GM12878 (cell line): Measurements from ENCODE around the gene MT1E.

Source experiments
- CEBPB ChIP-seq, 2 experiments: fragments of 150-350 bp in 1 of 2; IDR thresholded peaks; 2 replicates each; pipeline ENCODE4 v1.6.1; 2012 to 2014; ENCODE audit warnings: low read depth in 2 of 2, low read length in 2 of 2, borderline replicate concordance in 1 of 2, inconsistent platforms in 1 of 2
- EZH2 ChIP-seq: IDR thresholded peaks from 2 replicates; pipeline ENCODE4 v1.6.1; 2012; ENCODE audit warnings: low read depth, mild to moderate bottlenecking, control low read depth, inconsistent platforms, low read length, borderline replicate concordance; ENCODE audit not compliant: control insufficient read depth
- MXI1 ChIP-seq: fragments of 150-350 bp; IDR thresholded peaks from 2 replicates; pipeline ENCODE4 v1.6.1; 2011; ENCODE audit warnings: low read depth, mild to moderate bottlenecking, inconsistent platforms, low read length, improper control_type of control experiment
- POLR2A ChIP-seq: IDR thresholded peaks from 2 replicates; pipeline ENCODE4 v1.6.1; 2011; ENCODE audit warnings: low read depth, mild to moderate bottlenecking, low read length
- POLR2AphosphoS5 ChIP-seq: IDR thresholded peaks from 2 replicates; pipeline ENCODE4 v1.6.1; 2011; ENCODE audit warnings: mild to moderate bottlenecking, low read length, inconsistent platforms
- POU2F2 ChIP-seq: IDR thresholded peaks from 3 replicates; pipeline ENCODE4 v1.6.1; 2011; ENCODE audit warnings: low read depth, mild to moderate bottlenecking, low read length, borderline replicate concordance
- SIN3A ChIP-seq: IDR thresholded peaks from 2 replicates; pipeline ENCODE4 v1.6.1; 2012; ENCODE audit warnings: low read depth, low read length, improper control_type of control experiment
- SMC3 ChIP-seq: IDR thresholded peaks from 2 replicates; pipeline ENCODE4 v1.6.1; 2011; ENCODE audit warnings: low read length, improper control_type of control experiment, borderline replicate concordance
- SREBF1 ChIP-seq: IDR thresholded peaks from 2 replicates; pipeline ENCODE4 v1.6.1; 2012; ENCODE audit warnings: mild to moderate bottlenecking, low read length
- SUZ12 ChIP-seq: fragments of 200-600 bp; sonication (generic); IDR thresholded peaks from one replicate; pipeline ENCODE4 v1.6.1; 2018; ENCODE audit warnings: antibody characterized with exemption, mild to moderate bottlenecking; ENCODE audit not compliant: unreplicated experiment
- ZBED1 ChIP-seq: IDR thresholded peaks from 2 replicates; pipeline ENCODE4 v1.6.1; 2016; ENCODE audit warnings: borderline replicate concordance
- ZNF207 ChIP-seq: fragments of 450-650 bp; IDR thresholded peaks from 2 replicates; pipeline ENCODE4 v1.6.1; 2014; ENCODE audit warnings: antibody characterized with exemption, mild to moderate bottlenecking, borderline replicate concordance
- ZNF274 ChIP-seq: IDR thresholded peaks from one replicate; pipeline ENCODE4 v1.8.0; 2011; ENCODE audit not compliant: insufficient read length, insufficient read depth
- TF ChIP-seq, protein P1 (sequence below), 3 experiments: IDR thresholded peaks in 2 of 3; conservative IDR thresholded peaks in 1 of 3; 2 replicates each; pipeline ENCODE4 v1.5.1; 2011; ENCODE audit warnings: low read depth in 3 of 3, low read length in 3 of 3, mild to moderate bottlenecking in 3 of 3, control low read depth in 2 of 3, moderate library complexity in 2 of 3, inconsistent platforms in 1 of 3, mixed read lengths in 1 of 3; ENCODE audit not compliant: control insufficient read depth in 2 of 3, insufficient read depth in 1 of 3; ENCODE audit errors: extremely low read depth in 1 of 3

DNA sequence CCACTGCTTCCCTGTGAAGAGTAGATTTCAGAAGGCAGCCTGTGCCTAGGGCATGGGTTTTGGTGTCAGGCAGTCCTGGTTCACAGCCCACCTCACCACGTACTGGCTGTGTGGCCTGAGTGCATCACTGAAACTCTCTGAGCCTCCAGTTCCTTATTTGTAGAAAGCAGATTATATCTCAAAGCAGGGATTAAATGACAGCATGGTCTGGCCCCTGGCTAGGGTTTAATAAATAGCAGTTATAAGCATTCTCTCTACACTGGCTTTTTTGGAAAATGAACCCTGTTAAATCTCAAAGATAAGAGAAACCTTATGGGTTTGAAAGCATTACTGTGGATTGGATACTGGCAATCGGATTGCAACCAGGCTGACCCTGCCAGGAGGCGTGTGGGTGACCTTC lies 4.0 kb downstream of the MT1E start:
- TF ChIP-seq ZNF274 (no peak), CEBPB (IDR thresholded peaks at IDR 0.05; ENCODE audit: borderline replicate concordance in 1 of 2, low read depth in 2 of 2, low read length in 2 of 2) (no peak), POLR2A (no peak), SUZ12 (no peak), ZNF207 (no peak), POLR2AphosphoS5 (no peak), SREBF1 (no peak), POU2F2 (no peak), EZH2 (no peak), SIN3A (no peak), SMC3 (no peak), ZBED1 (no peak), MXI1 (no peak)
- TF ChIP-seq, protein P1, sequence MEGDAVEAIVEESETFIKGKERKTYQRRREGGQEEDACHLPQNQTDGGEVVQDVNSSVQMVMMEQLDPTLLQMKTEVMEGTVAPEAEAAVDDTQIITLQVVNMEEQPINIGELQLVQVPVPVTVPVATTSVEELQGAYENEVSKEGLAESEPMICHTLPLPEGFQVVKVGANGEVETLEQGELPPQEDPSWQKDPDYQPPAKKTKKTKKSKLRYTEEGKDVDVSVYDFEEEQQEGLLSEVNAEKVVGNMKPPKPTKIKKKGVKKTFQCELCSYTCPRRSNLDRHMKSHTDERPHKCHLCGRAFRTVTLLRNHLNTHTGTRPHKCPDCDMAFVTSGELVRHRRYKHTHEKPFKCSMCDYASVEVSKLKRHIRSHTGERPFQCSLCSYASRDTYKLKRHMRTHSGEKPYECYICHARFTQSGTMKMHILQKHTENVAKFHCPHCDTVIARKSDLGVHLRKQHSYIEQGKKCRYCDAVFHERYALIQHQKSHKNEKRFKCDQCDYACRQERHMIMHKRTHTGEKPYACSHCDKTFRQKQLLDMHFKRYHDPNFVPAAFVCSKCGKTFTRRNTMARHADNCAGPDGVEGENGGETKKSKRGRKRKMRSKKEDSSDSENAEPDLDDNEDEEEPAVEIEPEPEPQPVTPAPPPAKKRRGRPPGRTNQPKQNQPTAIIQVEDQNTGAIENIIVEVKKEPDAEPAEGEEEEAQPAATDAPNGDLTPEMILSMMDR (IDR thresholded peaks at IDR 0.05 in 2 of 3, conservative IDR thresholded peaks at IDR 0.05 in 1 of 3; ENCODE audit: control insufficient read depth in 2 of 3, extremely low read depth in 1 of 3, insufficient read depth in 1 of 3, low read depth in 3 of 3, low read length in 3 of 3), result no peak
